ENCODE measurements around the gene OPALIN.

OPALIN gene

GRCh38 chr10:96298362-96298761, 60.4 kb downstream of the OPALIN start:
- DNase-seq (ENCODE audit: low spot score), result no peak

- no peak for DNase-seq (ENCODE audit: low spot score)
Measured at GRCh38 chr10:96297486-96297885, 61.3 kb downstream of the OPALIN start.

GRCh38 chr10:96295475-96295874, 63.3 kb downstream of the OPALIN start:
- no peak for DNase-seq (ENCODE audit: low spot score)

Data from NAMALWA (cell line).